Cardiac muscle cell (in vitro differentiated cells and primary cell): Measurements from ENCODE around the gene HLA-G. TPM values are rescaled to one million over a fixed set of nuclear protein-coding genes. Genes with fewer than 3 reads are reported as not detected.

Experiments used
- DNase-seq, 2 donors: peaks; one replicate each; pipeline versions ENCODE4 v3.0.0 to v3.0.0-alpha.2; 2010 to 2017; ENCODE audit warnings: low read depth in 1 of 2, low spot score in 1 of 2
- H3K27ac ChIP-seq: fragments of 200-600 bp; sonication (generic); 2 replicates; pipeline ENCODE4 v1.5.1; 2016
- H3K27me3 ChIP-seq: fragments of 200-600 bp; sonication (generic); 2 replicates; pipeline ENCODE4 v1.6.0; 2016; ENCODE audit warnings: control low read depth
- H3K36me3 ChIP-seq: fragments of 200-600 bp; sonication (generic); 2 replicates; pipeline ENCODE4 v1.5.1; 2016; ENCODE audit warnings: control low read depth
- H3K4me1 ChIP-seq: fragments of 200-600 bp; sonication (generic); 2 replicates; pipeline ENCODE4 v1.8.1; 2017; ENCODE audit warnings: low read depth, mild to moderate bottlenecking, mixed run types
- H3K4me3 ChIP-seq: fragments of 200-600 bp; sonication (generic); 2 replicates; pipeline ENCODE4 v1.5.1; 2016; ENCODE audit warnings: mild to moderate bottlenecking
- H3K9me3 ChIP-seq: fragments of 200-600 bp; sonication (generic); 2 replicates; pipeline ENCODE4 v1.5.1; 2017; ENCODE audit warnings: low read depth, mild to moderate bottlenecking, control low read depth
- CTCF ChIP-seq: IDR thresholded peaks from 2 replicates; pipeline ENCODE4 v1.5.1; 2012; ENCODE audit warnings: low read depth, mild to moderate bottlenecking, low read length
- polyA plus RNA-seq: library from polyadenylated mRNA; unstranded; fragments of >200 nt; fragmentation: Nextera tagmentation; extraction: Ambion mirVana; gene quantifications from 2 replicates; pipeline ENCODE4 v1.2.1, GENCODE V29; 2016
- total RNA-seq: library from RNA; depleted of rRNA; stranded (reverse); fragments of >200 nt; gene quantifications from 2 replicates; pipeline ENCODE4 v1.2.3, GENCODE V29; 2016

Gene HLA-G
- total and polyA plus RNA-seq, 2 experiments from 2014 or later, result 0.12 TPM; not detected in 1

GRCh38 chr6:29797966-29798365 is 29.7 kb upstream of the HLA-G start:
- H3K4me3 ChIP-seq, result no peak overlapping the region
- no peak for DNase-seq
- no peaks in the 10 kb centered on the region for H3K9me3 ChIP-seq
- H3K27ac ChIP-seq, result no peak overlapping the region
- no peaks in the 10 kb centered on the region for H3K4me1 ChIP-seq
- TF ChIP-seq CTCF, result no peak
- H3K36me3 ChIP-seq, result no peaks in the 10 kb centered on the region
- H3K27me3 ChIP-seq, result peaks cover 34% of the 10 kb centered on the region

GRCh38 chr6:29800254-29800653 is 27.4 kb upstream of the HLA-G start:
- peaks cover 11% of the 10 kb centered on the region for H3K27me3 ChIP-seq
- no peak for TF ChIP-seq CTCF
- H3K4me1 ChIP-seq, result no peaks in the 10 kb centered on the region

GRCh38 chr6:29806387-29806786 is 21.2 kb upstream of the HLA-G start:
- no peak for DNase-seq
- Histone ChIP-seq H3K4me3 (no peak overlapping the region), H3K27me3 (peaks cover 12% of the 10 kb centered on the region), H3K36me3 (no peaks in the 10 kb centered on the region), H3K27ac (no peak overlapping the region), H3K4me1 (no peaks in the 10 kb centered on the region), H3K9me3 (no peaks in the 10 kb centered on the region)
- no peak for TF ChIP-seq CTCF

More at GRCh38 chr6:29800254-29800653, 27.4 kb upstream of the HLA-G start:
- no peak for DNase-seq
- no peaks in the 10 kb centered on the region for H3K9me3 ChIP-seq
- H3K27ac ChIP-seq, result no peak overlapping the region
- H3K4me3 ChIP-seq, result no peak overlapping the region
- H3K36me3 ChIP-seq, result no peaks in the 10 kb centered on the region

- Histone ChIP-seq H3K27ac (no peak overlapping the region), H3K27me3 (peaks cover 12% of the 10 kb centered on the region), H3K4me3 (no peak overlapping the region), H3K4me1 (no peaks in the 10 kb centered on the region), H3K36me3 (no peaks in the 10 kb centered on the region), H3K9me3 (no peaks in the 10 kb centered on the region)
- no peak for TF ChIP-seq CTCF
- DNase-seq, result no peak
Observed at GRCh38 chr6:29809249-29809648, 18.4 kb upstream of the HLA-G start.

GRCh38 chr6:29810371-29810770 is 17.3 kb upstream of the HLA-G start:
- TF ChIP-seq CTCF, result no peak
- Histone ChIP-seq H3K27ac (no peak overlapping the region), H3K36me3 (no peaks in the 10 kb centered on the region), H3K27me3 (peaks cover 12% of the 10 kb centered on the region), H3K4me1 (no peaks in the 10 kb centered on the region), H3K4me3 (no peak overlapping the region), H3K9me3 (no peaks in the 10 kb centered on the region)
- no peak for DNase-seq

GRCh38 chr6:29811377-29811776 is 16.2 kb upstream of the HLA-G start:
- Histone ChIP-seq H3K4me1 (no peaks in the 10 kb centered on the region), H3K9me3 (no peaks in the 10 kb centered on the region), H3K36me3 (no peaks in the 10 kb centered on the region), H3K27ac (no peak overlapping the region), H3K27me3 (peaks cover 12% of the 10 kb centered on the region), H3K4me3 (no peak overlapping the region)
- no peak for TF ChIP-seq CTCF
- no peak for DNase-seq
